Measurements from ENCODE around the gene LINC00237. TPM values are rescaled to one million over a fixed set of nuclear protein-coding genes. Genes with fewer than 3 reads are reported as not detected.
A peak's percentile ranks its signal among the peaks of the same experiment; 100 is the strongest.

Gene LINC00237
- polyA plus RNA-seq, 3 donors, result not detected

- peak in 2 of 3 donors; percentile 84 for DNase-seq (ENCODE audit: low read depth in 3 of 3, low spot score in 2 of 3)
Measured at GRCh38 chr20:21125849-21126580, 19.9 kb upstream of the LINC00237 start, which contains the start of gene KIZ. Gene KIZ (plus strand): TSS chr20:21126082. CDS start chr20:21126116, 34 bp downstream.

GRCh38 chr20:21125072-21125848 is 19.1 kb upstream of the LINC00237 start:
- peak in 1 of 3 donors; percentile 83 for DNase-seq (ENCODE audit: low read depth in 3 of 3, low spot score in 2 of 3)

GRCh38 chr20:21124190-21124589 is 18.0 kb upstream of the LINC00237 start:
- DNase-seq (ENCODE audit: low read depth in 3 of 3, low spot score in 2 of 3), result no peak

GRCh38 chr20:21118782-21119181 is 12.6 kb upstream of the LINC00237 start:
- no peak for DNase-seq (ENCODE audit: low read depth in 3 of 3, low spot score in 2 of 3)

GRCh38 chr20:21118138-21118537 is 12.0 kb upstream of the LINC00237 start:
- DNase-seq (ENCODE audit: low read depth in 3 of 3, low spot score in 2 of 3), result no peak

GRCh38 chr20:21117521-21117920 is 11.4 kb upstream of the LINC00237 start:
- no peak for DNase-seq (ENCODE audit: low read depth in 3 of 3, low spot score in 2 of 3)

DNA sequence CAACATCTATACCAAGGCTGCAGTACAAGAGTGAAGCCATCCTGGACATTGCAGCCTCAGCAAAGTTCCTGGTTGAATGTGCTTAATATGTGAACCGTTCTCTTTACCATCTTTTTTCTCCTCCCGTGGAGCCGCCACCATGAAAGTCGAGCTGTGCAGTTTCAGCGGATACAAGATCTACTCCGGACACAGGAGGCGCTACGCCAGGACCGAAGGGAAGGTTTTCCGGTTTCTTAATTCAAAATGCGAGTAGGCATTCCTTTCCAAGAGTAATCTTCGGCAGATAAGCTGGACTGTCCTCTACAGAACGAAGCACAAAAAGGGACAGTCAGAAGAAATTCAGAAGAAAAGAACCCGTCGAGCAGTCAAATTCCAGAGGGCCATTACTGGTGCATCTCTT is 8.4 kb upstream of the LINC00237 start:
- DNase-seq (ENCODE audit: low read depth in 3 of 3, low spot score in 2 of 3), result no peak

GRCh38 chr20:21113697-21114096 is 7.5 kb upstream of the LINC00237 start:
- no peak for DNase-seq (ENCODE audit: low read depth in 3 of 3, low spot score in 2 of 3)

GRCh38 chr20:21111416-21111815 is 5.3 kb upstream of the LINC00237 start:
- no peak for DNase-seq (ENCODE audit: low read depth in 3 of 3, low spot score in 2 of 3)

GRCh38 chr20:21110811-21111210 is 4.7 kb upstream of the LINC00237 start:
- no peak for DNase-seq (ENCODE audit: low read depth in 3 of 3, low spot score in 2 of 3)

DNA sequence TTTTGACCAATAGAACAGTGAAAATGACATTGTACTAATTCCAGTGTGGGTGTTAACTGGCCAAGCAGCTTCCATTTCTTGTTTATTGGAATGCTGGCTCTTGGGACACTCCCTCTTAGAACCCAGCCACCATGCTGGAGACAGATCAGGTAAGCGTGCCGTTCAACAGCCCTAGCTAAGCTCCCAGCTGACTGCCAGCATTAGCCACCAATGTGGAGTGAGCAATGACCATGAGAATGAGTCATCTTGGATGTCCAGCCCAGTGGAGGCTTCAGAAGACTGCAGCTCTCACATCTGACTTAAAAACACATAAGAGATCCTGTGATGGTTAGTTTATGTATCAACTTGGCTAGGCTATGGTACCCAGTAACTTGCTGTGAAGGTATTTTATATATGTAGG is 3.0 kb upstream of the LINC00237 start:
- no peak for DNase-seq (ENCODE audit: low read depth in 3 of 3, low spot score in 2 of 3)

DNA sequence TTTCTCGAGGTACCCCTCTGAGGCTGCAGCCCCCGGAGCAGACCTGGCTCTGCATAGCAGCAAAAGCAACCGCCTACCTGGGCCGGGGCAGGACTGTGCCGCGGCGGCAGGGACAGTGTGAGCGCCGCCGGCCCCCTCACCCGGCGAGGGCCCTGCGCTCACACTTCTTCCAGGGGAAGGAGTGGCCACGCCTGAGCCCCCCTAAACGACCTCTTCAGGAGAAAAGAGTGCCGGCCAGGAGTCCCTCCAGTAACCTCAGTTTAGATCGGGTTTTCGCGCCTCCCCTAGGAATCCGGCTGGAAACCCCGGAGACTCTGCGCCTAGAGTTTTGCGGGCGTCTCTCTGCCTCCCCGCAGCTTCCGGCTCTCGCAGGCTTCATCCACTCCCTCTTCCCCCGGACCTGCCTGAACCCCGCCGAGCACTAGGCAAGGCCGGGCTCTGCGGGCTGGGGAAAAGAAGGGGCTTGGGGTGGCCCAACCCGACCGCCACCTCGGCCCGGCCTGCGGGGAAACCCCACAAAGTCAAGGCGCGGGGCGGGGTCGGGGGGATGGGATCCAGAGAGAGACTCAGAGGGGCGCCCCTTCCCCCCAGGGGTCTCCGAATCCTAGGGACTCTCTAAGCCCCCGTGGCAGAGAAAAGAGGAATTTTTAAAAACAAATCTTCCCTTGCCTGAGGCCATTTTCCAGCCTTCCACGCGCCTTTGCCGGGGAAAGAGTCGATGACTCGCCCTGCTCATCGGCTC is 558 bp downstream of the LINC00237 start:
- no peak for DNase-seq (ENCODE audit: low read depth in 3 of 3, low spot score in 2 of 3)

GRCh38 chr20:21104921-21105320 is 1.2 kb downstream of the LINC00237 start:
- no peak for DNase-seq (ENCODE audit: low read depth in 3 of 3, low spot score in 2 of 3)

GRCh38 chr20:21104466-21104761 is 1.7 kb downstream of the LINC00237 start:
- no peak for DNase-seq (ENCODE audit: low read depth in 3 of 3, low spot score in 2 of 3)

GRCh38 chr20:21103582-21104465 is 2.3 kb downstream of the LINC00237 start:
- DNase-seq (ENCODE audit: low read depth in 3 of 3, low spot score in 2 of 3), result no peak

DNA sequence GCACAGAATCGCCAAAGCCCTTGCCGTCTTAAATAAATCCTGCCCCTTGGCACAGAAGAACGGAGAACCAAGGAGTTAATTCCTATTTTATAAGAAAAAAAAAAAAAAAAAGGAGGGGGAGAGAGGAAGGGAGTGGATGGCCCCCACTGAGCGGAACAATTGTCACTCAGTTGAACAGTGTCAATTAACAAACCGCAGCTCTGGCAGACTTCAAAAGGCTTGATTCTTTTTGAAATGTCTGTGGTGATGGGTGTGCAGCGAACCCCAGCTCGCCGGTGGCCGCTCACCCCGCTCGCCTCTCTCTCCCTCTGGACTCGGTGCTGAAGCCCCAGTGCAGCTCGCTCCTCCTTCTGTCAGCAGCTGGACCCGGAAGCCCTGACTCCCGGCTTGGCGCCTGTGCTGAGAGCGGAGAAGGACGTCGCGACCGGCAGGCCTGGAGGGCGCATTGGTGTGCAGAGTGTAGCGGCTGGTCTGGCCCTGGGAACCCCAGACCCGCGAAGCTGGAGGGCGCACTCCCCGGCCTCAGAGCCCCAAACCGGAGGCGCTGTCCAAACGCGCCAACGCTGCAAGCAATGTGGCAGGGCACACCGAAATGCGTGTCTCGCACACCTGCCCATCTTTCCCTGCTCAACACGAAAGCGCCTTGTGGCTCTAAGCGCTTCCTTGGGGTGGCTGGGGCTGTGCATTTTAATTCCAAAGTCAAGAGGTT is 3.4 kb downstream of the LINC00237 start:
- DNase-seq (ENCODE audit: low read depth in 3 of 3, low spot score in 2 of 3), result no peak

GRCh38 chr20:21101932-21102575 is 4.1 kb downstream of the LINC00237 start:
- no peak for DNase-seq (ENCODE audit: low read depth in 3 of 3, low spot score in 2 of 3)

- DNase-seq (ENCODE audit: low read depth in 3 of 3, low spot score in 2 of 3), result no peak
Measured at GRCh38 chr20:21101453-21101931, 4.7 kb downstream of the LINC00237 start.
